Panc1 (cell line): Measurements from ENCODE around the gene RBMS3.

Experiments
- POLR2AphosphoS5 ChIP-seq: IDR thresholded peaks from 2 replicates; pipeline ENCODE4 v1.6.1; 2012; ENCODE audit warnings: mild to moderate bottlenecking, low read depth, low read length, moderate library complexity
- SIN3A ChIP-seq: IDR thresholded peaks from 2 replicates; pipeline ENCODE4 v1.6.1; 2012; ENCODE audit warnings: low read depth, mild to moderate bottlenecking, low read length, moderate library complexity, borderline replicate concordance; ENCODE audit not compliant: insufficient read depth
- TCF7L2 ChIP-seq: IDR thresholded peaks from 2 replicates; pipeline ENCODE4 v1.6.1; 2011; ENCODE audit warnings: mild to moderate bottlenecking, low read depth, low read length, inconsistent platforms
- TF ChIP-seq, protein P1 (sequence below): fragments of 450-650 bp; IDR thresholded peaks from 2 replicates; pipeline ENCODE4 v1.5.1; 2017; ENCODE audit warnings: mild to moderate bottlenecking
- TF ChIP-seq, protein P2 (sequence below), 2 experiments: IDR thresholded peaks; 2 replicates each; pipeline ENCODE4 v1.6.1; 2011 to 2012; ENCODE audit warnings: low read depth in 2 of 2, control low read depth in 1 of 2, low read length in 1 of 2, mild to moderate bottlenecking in 1 of 2, moderate library complexity in 1 of 2; ENCODE audit not compliant: insufficient read depth in 1 of 2

DNA sequence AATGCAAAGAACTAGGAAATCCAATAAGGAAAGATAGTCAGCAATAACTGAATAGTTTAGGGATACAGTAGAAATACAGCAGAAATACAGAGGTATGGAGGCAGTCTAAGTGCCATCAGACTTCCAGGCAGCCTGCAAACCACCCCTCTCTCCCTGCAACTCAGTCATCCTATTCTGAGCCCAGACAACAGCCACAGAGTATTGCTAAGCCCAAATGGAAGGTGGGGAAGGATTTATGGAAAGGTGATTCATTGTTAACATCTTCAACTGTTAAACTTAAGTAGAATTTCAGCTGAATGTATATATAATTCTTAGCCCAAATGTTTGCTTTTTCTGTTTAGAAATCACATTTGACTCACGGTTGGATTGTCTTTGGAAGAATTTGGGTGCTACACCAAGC is 300.4 kb downstream of the RBMS3 start:
- TF ChIP-seq POLR2AphosphoS5 (no peak), SIN3A (no peak), TCF7L2 (no peak)
- TF ChIP-seq, protein P1, sequence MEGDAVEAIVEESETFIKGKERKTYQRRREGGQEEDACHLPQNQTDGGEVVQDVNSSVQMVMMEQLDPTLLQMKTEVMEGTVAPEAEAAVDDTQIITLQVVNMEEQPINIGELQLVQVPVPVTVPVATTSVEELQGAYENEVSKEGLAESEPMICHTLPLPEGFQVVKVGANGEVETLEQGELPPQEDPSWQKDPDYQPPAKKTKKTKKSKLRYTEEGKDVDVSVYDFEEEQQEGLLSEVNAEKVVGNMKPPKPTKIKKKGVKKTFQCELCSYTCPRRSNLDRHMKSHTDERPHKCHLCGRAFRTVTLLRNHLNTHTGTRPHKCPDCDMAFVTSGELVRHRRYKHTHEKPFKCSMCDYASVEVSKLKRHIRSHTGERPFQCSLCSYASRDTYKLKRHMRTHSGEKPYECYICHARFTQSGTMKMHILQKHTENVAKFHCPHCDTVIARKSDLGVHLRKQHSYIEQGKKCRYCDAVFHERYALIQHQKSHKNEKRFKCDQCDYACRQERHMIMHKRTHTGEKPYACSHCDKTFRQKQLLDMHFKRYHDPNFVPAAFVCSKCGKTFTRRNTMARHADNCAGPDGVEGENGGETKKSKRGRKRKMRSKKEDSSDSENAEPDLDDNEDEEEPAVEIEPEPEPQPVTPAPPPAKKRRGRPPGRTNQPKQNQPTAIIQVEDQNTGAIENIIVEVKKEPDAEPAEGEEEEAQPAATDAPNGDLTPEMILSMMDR: no peak
- TF ChIP-seq, protein P2, sequence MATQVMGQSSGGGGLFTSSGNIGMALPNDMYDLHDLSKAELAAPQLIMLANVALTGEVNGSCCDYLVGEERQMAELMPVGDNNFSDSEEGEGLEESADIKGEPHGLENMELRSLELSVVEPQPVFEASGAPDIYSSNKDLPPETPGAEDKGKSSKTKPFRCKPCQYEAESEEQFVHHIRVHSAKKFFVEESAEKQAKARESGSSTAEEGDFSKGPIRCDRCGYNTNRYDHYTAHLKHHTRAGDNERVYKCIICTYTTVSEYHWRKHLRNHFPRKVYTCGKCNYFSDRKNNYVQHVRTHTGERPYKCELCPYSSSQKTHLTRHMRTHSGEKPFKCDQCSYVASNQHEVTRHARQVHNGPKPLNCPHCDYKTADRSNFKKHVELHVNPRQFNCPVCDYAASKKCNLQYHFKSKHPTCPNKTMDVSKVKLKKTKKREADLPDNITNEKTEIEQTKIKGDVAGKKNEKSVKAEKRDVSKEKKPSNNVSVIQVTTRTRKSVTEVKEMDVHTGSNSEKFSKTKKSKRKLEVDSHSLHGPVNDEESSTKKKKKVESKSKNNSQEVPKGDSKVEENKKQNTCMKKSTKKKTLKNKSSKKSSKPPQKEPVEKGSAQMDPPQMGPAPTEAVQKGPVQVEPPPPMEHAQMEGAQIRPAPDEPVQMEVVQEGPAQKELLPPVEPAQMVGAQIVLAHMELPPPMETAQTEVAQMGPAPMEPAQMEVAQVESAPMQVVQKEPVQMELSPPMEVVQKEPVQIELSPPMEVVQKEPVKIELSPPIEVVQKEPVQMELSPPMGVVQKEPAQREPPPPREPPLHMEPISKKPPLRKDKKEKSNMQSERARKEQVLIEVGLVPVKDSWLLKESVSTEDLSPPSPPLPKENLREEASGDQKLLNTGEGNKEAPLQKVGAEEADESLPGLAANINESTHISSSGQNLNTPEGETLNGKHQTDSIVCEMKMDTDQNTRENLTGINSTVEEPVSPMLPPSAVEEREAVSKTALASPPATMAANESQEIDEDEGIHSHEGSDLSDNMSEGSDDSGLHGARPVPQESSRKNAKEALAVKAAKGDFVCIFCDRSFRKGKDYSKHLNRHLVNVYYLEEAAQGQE (IDR thresholded peaks at IDR 0.05; ENCODE audit: insufficient read depth in 1 of 2, low read depth in 2 of 2, low read length in 1 of 2): no peak
